Activated naive CD4-positive, alpha-beta T cell treated with anti-CD3 and anti-CD28 coated beads, Interleukin-2, amount 50 U/mL, for 16 hours (primary cell): ENCODE results near the gene NOL12.
A peak's percentile ranks its signal among the peaks of the same experiment; 100 is the strongest.
"Not testable (repeated sequence)": the region's sequence is repeated elsewhere in the genome, so short reads cannot be mapped to it uniquely, and the experiment has no call there.

Source experiments
- DNase-seq: peaks from one replicate; pipeline ENCODE4 v3.0.0-alpha.2; 2020

The NOL12 gene

GRCh38 chr22:37681001-37681424, 5.1 kb upstream of the NOL12 start:
- DNase-seq = no peak

- DNase-seq = peak; percentile 72
Measured at GRCh38 chr22:37681556-37682049, 4.5 kb upstream of the NOL12 start.

- no peak for DNase-seq
Measured at GRCh38 chr22:37684803-37685615, 1.1 kb upstream of the NOL12 start.

GRCh38 chr22:37690407-37690806, 4.3 kb downstream of the NOL12 start:
- no peak for DNase-seq

- DNase-seq = no peak
Measured at GRCh38 chr22:37690901-37691504, 4.9 kb downstream of the NOL12 start.

- no peak for DNase-seq
Measured at GRCh38 chr22:37692627-37693285, 6.6 kb downstream of the NOL12 start.

GRCh38 chr22:37694131-37694530, 8.0 kb downstream of the NOL12 start:
- DNase-seq = not testable (repeated sequence)

GRCh38 chr22:37696260-37696656, 10.1 kb downstream of the NOL12 start:
- DNase-seq = not testable (repeated sequence)

GRCh38 chr22:37696657-37697537, 10.8 kb downstream of the NOL12 start, which contains the start of gene TRIOBP:
TRIOBP (plus strand) TSS chr22:37697048; CDS start chr22:37701366, 4,318 bp downstream.
- DNase-seq = peak; percentile 92

- DNase-seq = no peak
Measured at GRCh38 chr22:37697538-37697835, 11.3 kb downstream of the NOL12 start.

GRCh38 chr22:37701141-37701786, 15.1 kb downstream of the NOL12 start:
- no peak for DNase-seq

GRCh38 chr22:37703906-37704305, 17.8 kb downstream of the NOL12 start:
- DNase-seq = no peak

GRCh38 chr22:37704645-37705044, 18.5 kb downstream of the NOL12 start:
- no peak for DNase-seq

GRCh38 chr22:37705205-37705604, 19.1 kb downstream of the NOL12 start:
- DNase-seq = no peak

GRCh38 chr22:37708580-37709444, 22.7 kb downstream of the NOL12 start:
- DNase-seq = no peak

GRCh38 chr22:37709445-37709765, 23.3 kb downstream of the NOL12 start:
- no peak for DNase-seq

- no peak for DNase-seq
Measured at GRCh38 chr22:37710675-37711074, 24.5 kb downstream of the NOL12 start.

- no peak for DNase-seq
Measured at GRCh38 chr22:37711490-37711889, 25.3 kb downstream of the NOL12 start.

- DNase-seq = no peak
Measured at GRCh38 chr22:37713761-37714160, 27.6 kb downstream of the NOL12 start.

GRCh38 chr22:37714634-37715033, 28.5 kb downstream of the NOL12 start:
- DNase-seq = no peak

GRCh38 chr22:37715760-37716159, 29.6 kb downstream of the NOL12 start:
- no peak for DNase-seq
